Measurements from ENCODE around the gene RB1.

DNA sequence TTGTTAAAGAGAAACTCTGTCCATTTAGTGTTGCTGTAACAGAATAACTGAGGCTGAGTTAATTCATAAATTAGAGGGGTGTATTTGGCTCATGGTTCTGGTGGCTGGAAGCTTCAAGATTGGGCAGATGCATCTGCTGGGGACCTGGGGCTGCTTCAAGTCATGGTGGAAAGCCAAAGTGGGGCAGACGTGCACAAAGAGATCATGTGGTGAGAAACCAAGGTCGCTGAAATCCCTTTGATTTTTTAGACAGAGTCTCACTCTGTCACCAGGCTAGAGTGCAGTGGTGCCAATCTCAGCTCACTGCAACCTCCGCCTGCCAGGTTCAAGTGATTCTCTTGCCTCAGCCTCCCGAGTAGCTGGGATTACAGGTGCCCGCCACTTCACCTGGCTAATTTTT, 183.3 kb downstream of the RB1 start:
- TF ChIP-seq, protein P1, sequence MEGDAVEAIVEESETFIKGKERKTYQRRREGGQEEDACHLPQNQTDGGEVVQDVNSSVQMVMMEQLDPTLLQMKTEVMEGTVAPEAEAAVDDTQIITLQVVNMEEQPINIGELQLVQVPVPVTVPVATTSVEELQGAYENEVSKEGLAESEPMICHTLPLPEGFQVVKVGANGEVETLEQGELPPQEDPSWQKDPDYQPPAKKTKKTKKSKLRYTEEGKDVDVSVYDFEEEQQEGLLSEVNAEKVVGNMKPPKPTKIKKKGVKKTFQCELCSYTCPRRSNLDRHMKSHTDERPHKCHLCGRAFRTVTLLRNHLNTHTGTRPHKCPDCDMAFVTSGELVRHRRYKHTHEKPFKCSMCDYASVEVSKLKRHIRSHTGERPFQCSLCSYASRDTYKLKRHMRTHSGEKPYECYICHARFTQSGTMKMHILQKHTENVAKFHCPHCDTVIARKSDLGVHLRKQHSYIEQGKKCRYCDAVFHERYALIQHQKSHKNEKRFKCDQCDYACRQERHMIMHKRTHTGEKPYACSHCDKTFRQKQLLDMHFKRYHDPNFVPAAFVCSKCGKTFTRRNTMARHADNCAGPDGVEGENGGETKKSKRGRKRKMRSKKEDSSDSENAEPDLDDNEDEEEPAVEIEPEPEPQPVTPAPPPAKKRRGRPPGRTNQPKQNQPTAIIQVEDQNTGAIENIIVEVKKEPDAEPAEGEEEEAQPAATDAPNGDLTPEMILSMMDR (IDR thresholded peaks at IDR 0.05; ENCODE audit: poor library complexity, severe bottlenecking), result no peak
- no peak for TF ChIP-seq EP300 (conservative IDR thresholded peaks at IDR 0.05; ENCODE audit: poor library complexity, severe bottlenecking)

Data from neural cell (in vitro differentiated cells).